GM19023 (cell line): ENCODE measurements around the gene MEOX1.
"Not testable (repeated sequence)": the region's sequence is repeated elsewhere in the genome, so short reads cannot be mapped to it uniquely, and the experiment has no call there.

Source experiments
- ATAC-seq: cut with Tn5 transposase; IDR thresholded peaks from one replicate; pipeline ENCODE4 v1.9.1; 2021; ENCODE audit warnings: mild to moderate bottlenecking, moderate library complexity; ENCODE audit not compliant: unreplicated experiment

The MEOX1 gene

DNA sequence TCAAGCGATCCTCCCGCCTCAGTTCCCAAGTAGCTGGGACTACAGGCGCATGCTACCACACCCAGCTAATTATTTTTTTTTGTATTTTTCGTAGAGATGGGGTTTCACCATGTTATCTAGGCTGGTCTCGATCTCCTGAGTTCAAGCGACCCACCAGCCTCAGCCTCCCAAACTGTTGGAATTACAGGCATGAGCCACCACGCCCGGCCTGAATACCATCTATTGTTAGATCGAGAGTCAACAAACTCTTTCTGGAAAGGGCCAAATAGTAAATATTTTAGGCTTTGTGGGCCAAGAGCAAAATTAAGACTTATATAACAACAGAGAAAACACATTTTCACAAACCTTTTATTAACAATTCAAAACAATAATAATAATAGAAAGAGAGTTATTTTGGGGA is 41.6 kb downstream of the MEOX1 start:
- no peak for ATAC-seq

DNA sequence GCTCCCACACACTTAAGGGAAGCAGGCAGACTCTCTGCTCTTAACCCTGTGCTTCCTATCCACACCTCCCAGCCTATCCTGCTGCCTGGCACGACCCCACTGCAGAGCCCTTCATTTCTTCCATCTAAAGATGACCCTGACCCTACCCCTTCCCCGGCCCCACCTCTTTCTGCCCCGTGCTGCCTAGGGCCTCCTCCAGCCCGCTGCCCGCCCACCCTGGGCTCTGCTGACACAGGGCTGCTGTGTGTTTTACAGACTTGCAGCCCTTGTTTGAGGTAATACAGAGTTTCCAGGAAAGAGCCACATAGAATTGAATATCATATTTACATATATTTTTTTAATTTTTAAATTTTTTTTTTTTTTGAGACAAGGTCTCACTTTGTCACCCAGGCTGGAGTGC is 42.0 kb downstream of the MEOX1 start:
- no peak for ATAC-seq

DNA sequence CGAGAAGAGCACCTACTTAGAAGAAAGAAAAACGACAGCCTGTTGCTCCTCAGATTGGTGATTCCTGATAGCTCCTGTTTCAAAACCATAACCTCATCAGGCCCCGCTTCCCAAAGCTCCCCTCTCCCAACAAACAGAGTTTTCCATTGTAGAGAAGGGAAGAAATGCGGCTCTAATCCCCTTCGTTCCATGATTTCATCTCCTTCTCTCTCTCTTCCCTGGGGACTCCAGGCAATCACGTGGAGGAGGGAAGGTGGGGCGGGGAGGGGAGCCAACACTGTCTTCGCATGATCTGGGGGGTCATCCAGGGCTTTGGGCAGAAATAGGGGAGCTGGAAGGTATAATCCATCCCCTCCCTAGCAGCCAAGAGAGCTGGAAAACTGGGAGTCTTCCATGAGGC is 43.4 kb downstream of the MEOX1 start:
- ATAC-seq, result no peak

DNA sequence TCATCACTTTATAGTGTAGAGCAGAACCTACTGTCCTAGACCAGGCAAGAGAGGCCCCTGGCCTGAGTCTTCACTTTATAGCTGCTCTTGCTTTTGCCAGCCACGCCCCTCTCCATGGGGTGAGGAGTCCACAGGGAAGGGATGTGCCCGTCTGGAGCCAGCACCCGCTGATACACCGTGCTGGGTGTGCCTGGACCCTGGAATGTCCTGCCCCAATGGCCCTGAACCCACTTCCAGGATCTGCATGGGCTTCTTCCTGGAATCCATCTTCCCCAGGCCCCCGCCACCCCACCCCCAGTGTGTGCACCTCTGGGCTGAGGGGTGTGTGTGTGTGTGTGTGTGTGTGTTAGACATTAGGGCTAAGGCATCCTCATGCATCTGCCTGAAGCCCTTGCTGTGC is 44.9 kb downstream of the MEOX1 start:
- ATAC-seq, result no peak

DNA sequence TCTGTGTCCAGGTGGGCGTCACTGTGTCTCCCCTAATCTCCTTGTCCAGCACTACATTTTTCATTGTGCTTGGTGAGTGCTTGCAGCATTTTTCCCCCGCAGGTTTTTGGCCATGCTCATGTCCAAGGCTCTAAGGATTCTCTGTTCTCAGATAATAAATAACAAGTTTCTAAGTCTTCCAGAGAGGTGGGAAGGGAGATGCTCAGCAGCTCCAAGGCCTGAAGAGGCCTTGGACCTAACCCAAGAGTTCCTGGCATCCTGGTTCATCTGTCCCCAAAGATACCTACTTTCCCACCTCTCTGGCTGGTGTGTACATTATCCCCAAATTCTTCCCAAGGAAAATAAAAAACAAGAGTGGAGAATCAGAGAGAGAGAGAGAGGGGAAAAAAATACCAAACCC is 45.3 kb downstream of the MEOX1 start:
- no peak for ATAC-seq

DNA sequence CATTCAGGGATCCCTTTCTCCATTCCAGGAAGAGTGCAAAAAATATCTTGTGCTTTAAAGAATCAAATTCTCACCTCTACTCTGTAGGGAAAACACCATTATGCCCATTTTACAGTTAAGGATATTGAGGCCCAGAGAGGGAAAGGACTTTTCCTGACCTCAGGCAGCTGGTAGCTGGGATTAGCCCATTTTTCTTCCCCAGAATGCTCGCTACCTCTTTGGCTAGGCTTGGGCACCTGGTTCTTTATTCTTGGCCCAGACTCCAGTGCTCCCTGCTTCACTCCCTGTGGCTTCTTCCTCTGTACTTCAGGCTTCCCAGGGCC is 45.7 kb downstream of the MEOX1 start:
- ATAC-seq, result no peak

DNA sequence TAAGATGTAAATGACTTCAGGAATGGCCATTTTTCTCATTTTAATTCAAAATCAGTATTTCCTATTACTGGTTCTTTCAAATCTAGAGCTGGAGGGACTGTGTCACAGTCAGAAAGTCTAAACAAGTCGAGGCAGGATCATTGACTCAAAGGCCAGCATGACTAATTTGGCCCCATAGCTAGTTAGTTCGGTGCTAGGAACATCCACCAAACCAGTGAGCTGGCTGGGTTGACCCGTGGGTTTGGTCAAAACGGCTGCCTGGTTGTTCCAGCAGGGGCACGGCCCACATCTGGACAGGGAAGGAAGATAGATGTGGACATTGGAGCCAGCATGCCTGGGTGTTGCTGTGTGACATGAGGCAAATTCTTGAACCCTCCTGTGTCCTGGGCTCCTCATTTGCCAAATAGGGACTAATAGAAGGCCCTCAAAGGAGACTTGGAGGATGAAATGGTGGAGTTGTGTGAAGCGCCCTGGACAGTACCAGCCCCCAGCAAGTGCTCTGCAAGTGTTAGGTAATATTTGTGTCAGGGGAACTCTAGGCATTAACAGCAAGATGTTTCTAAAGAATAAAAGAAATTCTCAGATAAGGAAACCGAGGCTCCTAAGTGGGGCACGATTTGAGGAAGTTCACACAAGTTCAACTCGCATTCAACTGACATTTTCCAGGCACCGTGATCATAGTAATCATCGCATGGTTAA is 46.2 kb downstream of the MEOX1 start:
- no peak for ATAC-seq

DNA sequence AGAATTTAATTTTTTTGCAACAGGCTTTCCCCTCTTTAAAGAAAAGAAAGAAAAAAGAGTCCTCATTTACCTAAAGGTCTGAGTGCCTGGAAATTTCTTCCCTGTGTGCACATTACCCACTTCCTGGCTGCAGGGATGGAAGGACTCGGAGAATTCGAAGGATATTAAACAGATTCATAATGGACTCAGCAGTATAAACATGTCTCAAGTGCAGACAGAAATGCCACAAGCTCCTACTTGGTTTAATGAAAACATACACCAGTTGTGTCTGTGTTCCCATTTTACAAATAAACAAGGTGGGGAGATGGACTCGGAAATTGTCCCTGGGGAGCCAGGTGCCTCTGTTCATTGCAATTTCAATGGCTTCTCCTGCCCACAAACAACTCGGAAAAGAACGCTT is 47.2 kb downstream of the MEOX1 start:
- no peak for ATAC-seq

DNA sequence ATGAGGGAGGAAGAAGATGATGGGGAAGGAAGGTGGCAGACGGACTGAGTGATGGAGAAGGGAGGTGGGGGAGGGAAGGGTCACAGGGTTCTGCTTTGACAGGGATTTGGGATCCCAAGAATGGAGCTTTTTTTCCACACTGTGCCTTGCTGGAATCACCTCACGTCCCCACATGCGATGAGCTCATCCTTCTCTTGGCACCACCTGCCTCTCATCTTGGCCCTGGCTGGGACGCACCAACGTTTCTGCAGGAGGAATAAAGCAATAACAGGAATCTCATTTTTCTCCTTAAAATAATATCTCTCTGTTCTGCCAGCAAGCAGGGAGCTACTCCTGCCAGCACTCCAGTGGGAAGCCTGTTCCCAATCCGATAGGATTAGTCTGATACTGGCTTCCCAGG is 47.8 kb downstream of the MEOX1 start:
- no peak for ATAC-seq

DNA sequence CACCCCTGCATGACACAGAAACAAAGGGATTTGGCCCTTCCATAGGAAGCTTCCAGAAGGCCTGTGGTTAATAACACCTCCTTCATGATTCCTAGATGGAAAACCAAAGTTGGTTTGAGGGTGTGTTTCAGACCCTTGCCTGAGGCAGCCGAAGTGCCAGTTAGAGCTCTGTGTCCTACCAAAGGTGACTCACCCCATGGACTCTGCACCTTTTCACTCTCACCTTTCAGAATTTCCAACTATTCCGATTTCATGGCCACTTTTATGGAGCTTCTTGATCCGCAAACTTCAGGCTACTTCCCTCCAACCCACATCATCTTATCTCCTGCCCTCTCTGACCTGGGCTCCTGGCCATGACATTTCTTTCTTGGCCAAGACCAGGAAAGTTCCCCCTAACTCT is 49.2 kb downstream of the MEOX1 start:
- ATAC-seq, result no peak

DNA sequence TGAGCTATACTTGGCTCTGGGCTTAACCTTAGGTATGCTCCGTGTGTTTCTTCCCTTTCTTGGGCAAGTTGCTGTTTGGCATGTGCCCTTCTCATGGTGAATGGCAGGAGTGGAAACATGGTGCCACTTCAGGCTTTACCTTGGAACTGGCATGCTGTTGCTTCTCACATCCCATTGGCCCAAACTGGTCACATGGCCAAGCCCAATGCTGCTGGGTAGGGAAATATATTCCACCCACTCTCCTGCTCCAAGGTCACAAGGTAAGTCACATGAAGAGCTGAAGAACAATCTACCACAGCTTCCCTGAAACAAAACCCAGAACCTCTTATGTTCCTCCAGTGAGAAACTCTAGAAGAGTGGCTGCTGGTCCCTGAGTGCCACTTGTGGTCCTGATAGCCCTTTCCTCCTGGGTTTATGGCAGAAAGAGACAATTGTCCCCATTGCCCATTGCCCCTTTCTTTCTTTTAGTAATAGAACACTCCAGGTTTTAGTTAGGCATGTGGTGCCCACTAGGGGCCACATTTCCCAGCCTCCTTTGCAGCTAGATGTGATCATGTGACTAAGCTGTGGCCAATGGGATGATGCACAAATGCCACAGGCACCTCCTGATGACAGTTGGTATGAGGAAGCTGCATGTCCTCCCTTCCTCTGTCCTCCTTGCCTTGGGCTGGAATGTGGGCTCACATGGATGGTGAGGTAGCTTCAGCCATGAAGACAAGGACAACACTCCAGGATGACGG is 50.3 kb downstream of the MEOX1 start:
- no peak for ATAC-seq

DNA sequence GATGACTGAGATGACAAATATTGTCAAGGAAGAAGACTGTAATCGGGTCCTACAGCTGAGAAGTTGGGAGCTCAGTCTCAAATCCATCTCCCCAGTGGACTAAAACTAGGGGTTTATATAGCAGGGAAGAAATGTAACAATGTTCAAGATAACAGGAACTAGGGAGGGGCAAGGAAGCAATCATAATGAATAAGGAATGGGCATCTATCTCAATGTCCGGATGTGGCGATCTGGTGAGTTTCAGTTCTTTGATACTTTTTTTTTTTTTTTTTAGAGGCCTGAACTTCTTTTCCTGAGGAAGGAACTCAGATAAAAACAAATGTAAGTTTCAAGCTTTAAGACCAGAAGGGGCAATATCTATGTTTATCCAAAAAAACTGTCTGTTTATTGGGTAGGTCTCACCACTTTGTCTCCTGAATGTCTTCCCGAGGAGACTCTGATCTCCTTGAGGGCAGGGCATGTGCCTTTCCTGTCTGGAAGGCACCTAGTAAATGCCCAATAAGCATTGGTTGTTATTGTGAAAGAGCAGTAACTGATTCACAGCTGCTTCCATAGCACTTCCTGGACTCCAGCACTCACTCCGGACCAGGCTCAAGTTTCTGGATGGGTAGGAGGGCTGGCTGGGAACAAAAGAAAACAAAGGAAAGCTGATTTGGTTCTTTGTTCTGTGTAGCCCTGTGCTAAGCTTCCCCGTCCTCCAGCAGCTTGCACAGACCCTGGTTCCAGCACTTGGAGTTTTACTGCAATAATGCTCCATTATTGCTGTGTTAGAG is 51.9 kb downstream of the MEOX1 start:
- ATAC-seq, result no peak

DNA sequence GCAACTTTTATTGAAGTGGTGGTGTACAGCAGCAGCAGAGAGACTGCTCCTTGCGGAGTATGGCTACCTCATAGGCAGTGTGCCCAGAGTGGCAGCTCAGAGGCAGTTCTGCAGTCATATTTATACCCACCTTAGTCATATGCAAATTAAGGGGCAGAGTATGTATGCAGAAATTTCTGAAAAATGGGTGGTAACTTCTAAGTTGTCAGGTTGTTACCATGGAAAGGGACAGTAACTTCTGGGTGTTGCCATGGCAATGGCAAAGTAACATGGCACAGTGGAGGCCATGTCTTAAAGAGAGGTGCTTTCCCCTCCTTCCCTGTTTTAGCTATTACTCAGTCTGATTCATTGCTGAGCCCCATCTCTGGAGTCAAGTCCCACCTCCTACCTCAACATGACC is 53.4 kb downstream of the MEOX1 start:
- no peak for ATAC-seq

DNA sequence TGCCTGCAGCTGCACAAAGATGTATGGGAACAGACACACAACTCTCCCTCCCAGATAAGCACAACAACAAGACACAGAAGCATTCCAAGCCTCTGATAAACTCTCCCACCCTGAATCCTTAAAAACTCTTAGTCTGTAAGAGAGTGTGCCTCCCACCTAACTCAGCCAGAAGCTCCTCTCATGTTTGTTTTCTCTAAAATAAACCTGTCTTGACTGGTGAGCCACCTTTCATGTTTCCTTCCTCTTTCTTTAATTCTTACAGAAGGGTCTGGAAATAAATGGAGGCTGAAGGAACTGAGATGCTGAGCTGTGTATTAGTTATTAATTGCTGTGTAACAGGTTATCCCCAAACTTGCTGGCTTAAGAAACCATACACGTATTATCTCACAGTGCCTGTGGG is 57.2 kb downstream of the MEOX1 start:
- no peak for ATAC-seq

DNA sequence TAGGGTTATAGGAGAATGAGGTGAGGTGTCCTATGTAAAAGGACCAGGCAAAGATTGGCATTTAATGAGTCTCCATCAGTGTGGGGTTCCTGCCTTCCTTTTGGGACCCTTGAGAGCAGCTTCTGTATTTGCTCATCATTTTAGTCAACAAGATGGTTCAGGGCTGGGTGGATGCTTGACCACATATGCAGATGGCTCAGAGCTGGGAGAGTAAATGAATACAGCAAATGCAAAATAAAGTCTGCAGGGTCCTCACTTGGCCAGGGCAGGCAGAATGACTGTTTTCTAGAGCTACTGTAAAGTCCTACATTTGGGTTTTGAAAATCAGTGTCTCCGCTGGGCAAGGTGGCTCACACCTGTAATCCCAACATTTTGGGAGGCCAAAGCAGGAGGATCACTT is 58.4 kb downstream of the MEOX1 start:
- ATAC-seq, result no peak

DNA sequence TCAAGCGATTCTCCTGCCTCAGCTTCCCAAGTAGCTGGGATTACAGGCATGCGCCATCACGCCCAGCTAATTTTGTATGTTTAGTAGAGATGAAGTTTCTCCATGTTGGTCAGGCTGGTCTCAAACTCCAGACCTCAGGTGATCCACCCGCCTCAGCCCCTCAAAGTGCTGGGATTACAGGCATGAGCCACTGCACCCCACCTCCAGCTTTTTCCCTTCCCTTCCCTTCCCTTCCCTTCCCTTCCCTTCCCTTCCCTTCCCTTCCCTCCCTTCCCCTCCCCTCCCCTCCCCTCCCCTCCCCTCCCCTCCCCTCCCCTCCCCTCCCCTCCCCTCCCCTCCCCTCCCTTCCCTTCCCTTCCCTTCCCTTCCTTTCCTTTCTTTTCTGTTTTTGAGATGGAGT is 59.2 kb downstream of the MEOX1 start:
- not testable (repeated sequence) for ATAC-seq

DNA sequence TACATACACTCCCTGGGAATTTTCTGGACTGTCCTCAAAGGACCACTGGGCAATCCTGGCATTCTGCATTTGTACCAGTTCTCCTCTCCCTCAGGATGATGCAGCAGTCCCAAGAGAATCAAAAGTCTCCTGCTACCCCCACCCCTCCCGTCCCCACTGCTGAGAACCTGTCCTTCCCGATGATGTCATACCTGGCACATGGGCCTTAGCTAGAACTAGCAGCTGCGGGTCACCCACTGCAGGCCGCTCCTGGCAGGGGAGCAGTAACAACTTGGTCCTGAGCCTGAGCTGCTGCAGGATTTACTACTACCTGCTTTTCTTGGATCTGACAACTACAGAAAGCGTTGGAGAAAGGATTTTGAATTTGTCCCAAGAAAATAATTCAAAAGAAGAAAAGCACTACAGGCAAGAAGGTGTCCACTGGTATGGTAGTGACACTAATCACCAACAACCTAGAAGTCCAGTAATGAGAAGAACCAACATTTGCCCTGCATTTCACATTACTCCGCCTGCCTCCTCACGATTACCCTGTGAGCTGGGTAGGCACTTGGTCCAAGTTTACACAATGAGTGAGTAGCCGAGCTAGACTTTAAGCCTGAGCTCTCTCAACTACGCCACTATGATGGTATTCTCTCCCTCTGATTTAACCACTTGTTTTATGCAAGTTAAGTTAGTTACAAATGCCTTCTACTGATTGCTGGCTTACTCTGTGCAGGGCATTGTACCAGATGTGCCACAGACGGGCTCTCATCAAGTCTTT is 60.3 kb downstream of the MEOX1 start:
- ATAC-seq, result no peak

DNA sequence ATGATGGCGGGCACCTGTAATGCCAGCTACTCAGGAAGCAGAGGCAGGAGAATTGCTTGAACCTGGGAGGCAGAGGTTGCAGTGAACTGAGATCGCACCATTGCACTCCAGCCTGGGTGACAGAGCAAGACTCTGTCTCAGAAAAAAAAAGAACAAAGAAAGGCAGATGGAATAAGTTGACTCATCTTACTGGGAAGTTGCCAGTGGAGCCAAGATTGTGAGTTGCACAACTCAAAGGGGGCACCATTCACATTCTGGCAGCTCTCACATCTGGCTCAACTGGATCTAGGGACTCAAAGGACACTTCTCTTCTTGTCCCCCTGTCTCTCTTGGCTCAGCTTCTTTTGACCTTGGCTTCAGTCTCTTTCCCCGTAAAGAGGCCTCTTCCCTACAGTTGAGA is 61.9 kb downstream of the MEOX1 start:
- no peak for ATAC-seq

DNA sequence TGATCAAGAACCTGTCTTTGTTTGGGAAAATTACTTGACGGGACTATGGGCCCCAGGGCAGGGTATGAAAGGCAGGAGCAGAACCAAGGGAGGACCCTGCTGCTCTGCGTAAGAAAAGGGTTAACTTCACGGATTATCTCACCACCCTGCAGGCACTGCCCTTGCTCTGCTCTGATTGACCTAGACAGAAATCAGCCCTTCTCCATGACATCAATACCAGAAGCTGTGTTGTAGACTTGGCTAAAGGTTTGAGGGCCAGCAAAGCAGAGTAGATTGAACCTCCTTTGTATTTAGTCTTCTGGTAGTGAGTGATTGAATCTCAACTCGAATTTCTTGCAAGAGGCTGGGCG is 62.7 kb downstream of the MEOX1 start:
- ATAC-seq, result no peak

DNA sequence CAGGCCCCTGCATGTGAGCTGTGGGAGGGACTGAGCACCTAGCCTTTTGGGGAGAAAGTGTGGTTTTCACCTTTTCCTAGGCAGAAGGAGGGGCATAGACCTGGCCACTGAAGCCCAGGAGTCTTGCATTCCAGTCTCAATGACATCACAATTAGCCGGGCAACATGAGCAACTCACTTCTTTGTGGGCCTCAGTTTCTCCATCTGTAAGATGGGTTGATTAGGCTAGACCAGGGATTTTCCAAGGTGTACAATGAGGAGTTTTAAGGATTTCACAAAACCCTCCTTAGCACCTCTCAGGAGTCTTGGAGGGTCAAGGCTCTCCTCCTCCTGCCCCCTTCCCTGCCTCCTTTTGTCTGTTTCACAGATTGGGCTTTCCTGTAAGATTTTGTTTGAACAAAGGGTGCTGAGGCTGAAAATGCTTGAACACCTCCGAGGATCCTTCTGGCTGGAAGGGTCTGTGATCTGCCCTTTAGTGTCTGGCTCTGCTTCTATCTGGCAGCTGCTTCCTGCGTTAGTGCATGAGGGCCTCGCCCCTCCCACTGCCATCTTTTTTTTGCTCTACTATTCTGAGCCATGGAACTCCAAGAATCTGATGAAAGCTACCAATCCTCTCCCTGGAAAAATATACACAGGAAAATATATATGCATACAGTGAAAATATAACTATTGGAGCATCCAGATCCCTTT is 63.2 kb downstream of the MEOX1 start:
- ATAC-seq, result no peak
